ENCODE measurements around the gene FOXP1.

FOXP1 gene

DNA sequence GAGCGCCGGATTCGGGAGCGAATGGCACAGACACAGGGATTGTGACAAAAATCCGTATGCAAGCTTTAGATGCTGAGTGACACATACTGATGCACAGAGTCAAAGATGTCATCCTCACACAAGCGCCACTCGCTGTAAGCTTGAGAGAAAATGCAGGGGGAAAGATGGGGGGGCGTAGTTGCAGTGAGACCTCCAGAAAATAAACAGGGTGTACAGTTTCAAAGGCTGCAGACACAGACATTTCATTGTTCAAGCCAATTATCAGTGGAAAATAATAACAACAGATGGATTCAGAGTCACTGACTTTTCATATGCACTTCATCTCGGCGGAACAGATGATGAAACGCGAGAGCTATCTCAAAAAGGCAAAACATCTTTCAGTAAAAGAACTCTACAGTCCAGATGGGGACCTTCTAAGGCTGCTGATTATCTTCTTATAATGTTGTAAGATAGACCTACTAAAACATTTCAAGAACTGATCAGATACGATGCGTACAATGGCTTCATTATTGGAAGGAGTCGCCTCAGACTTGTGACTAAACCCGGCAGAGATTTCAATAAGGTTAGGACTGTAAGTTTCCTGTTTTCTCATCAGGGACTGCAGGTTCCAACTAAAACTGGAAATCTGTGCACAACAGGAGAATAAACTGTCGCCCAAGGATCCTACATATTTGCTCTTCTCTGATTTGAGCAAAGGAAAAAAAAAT lies 275.4 kb downstream of the FOXP1 start:
- DNase-seq (ENCODE audit: low read depth in 2 of 2) = no peak

DNA sequence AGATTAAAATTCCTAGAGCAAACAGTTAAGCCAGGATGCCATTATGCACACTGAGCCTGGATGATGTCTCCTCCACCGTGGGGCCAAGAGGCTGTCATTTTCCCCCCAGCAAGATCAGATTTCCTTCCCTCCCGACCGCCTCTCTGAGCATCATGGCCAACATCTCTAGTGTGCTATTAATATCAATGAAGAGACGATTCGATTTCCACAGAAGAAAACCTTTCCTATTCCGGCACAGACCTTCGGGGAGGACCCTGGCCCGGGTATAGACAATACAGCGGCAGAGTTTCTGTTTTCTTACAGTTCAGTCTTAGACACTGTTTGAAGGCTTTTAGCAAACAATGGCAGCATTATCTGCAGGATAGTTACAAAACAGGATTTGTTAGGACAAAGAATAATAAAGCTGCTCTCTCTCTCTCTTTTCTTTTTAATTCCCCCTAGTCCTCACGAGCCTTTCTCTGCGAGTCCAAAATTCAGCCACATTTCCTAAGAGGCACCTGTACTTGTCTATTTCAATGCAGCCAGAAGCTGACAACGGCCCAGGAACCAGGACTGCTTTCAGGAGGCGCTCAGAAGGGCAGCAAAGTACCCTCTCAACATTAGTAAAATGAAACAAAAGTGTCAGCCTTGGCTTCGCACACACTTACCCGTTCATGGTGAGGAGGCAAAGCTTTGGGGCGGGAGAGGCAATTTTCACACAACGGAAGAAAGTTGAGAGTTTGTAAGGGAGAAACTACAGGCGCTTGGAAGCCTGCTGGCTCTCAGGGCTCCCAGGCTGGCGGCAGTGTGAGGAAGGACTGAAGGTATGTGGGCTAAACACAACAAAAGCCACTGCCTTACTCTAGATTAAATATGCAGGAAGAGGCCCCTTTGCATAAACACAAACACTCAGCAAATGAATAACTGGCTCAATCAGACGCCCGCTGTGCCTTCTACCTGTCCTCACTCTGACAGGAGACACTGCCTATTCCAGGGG lies 278.0 kb downstream of the FOXP1 start:
- DNase-seq (ENCODE audit: low read depth in 2 of 2) = no peak

DNA sequence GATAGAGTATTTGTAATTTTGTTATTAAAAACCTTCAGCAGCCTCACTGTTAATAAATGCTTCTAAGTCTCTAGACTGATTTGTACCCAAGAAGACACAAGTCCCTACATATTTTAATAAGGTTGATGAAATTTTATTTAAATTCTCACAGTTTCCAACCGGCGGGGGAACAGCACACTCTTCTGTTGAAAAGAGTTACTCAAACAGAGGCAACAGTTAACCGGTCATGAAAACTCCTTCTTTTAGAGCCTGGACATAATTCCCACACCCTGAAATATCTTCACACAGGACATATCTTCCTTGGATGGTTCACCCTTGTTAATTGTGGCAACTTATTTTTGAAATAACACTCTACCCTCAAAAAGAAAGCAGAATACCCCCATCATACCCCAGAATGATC lies 278.8 kb downstream of the FOXP1 start:
- DNase-seq (ENCODE audit: low read depth in 2 of 2) = no peak

DNA sequence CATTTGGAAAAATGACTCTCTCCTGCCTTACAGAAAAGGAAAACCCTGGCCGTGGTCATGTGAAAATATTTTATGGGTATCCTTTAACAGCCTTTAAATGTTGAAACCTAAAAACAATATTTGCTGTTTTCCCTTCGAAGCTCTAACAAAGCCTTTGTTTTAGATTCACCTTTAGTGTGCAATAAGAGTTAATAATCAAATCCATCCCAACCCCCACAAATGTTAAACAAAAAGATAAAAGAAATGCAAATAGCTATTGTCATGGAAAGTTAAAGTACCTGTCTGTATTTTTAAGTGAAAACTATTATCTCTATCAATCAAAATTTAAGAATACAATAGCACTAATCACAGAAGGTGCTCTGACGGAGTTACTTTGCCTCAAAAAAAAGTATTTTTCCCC lies 279.3 kb downstream of the FOXP1 start:
- DNase-seq (ENCODE audit: low read depth in 2 of 2) = no peak

DNA sequence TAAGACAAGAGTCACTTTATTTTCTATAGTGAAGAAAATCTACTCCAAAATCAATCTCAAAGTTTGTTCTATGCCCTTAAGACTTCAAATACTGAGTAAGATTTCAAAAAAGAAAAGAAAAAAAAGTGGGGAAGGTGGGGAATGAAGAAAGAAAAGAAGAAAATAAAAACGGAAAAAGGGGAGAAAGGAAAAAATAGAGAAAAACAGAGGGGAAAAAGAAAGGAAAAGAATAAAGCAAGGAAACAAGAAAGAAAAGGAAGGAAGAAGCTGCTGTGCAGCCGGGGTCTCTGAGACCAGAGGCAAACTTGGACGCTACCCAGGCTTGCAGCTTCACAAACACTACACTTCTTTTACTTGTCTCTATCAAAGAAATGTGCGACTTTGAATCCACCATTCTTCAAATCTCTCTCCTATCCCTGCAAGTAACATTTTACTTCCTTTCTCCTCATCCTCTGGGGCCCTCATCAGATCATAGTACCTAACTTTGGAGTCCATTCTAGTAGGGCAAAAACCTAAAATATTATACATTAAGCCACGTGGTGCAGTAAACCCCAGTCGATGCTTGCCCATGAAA lies 279.8 kb downstream of the FOXP1 start:
- no peak for DNase-seq (ENCODE audit: low read depth in 2 of 2)

DNA sequence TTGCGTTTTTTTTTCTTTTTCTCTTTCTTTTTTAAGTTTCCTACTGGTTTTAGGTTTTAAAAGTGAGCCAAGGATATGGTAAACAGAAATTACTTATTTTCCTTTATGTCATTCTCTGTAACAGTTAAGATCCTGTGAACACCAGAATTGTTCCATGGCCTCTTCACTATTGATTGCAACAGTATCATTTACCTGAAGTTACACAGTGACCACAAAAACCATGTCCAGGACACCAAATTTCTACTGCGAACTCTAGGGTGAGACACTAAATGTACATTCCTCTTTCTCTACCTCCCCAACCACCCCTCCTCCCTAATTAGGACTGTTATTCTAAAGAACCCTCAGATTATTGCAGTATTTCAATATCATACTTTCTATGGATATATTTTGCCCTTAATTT lies 280.9 kb downstream of the FOXP1 start:
- no peak for DNase-seq (ENCODE audit: low read depth in 2 of 2)

DNA sequence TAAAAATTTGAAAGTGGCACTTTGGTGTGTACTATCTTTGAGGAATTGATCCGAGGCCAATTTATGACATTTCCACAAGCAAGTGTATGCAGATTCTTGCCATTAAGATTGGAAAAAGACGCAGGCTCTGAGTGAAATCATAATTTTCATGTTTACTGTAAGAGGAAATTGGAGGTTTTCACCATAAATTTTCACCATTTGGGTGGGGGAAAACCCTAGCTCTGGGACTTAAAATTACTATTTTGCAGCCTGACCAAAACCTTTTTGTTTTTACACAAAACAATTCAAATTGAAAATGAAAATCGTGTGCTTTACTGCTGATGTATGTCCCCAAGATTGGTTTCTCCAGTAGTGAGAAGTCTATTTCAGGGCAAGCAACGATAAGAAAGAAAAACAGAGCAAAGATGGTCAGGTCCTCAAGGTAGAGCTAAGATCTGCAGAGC lies 282.6 kb downstream of the FOXP1 start:
- DNase-seq (ENCODE audit: low read depth in 2 of 2) = no peak

DNA sequence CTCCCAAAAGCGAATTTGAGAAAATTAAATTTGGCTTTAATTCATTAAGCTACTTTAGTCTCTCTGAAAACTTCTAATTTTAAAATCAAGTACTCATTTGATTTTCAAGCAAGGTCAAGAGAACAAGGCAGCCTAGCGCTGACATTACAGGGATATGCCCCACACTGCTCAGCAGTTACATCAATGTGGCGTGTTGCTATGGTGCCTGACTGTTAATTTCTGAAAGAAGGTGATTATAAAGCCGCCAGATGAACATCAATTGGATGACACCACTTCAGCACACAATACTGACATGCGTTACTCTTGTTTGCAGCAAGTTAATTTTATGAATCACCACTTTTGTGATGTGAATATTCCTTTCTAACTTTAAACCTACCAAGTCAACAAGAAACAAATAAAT lies 284.4 kb downstream of the FOXP1 start:
- DNase-seq (ENCODE audit: low read depth in 2 of 2) = peak in 1 of 2 donors; percentile 23

DNA sequence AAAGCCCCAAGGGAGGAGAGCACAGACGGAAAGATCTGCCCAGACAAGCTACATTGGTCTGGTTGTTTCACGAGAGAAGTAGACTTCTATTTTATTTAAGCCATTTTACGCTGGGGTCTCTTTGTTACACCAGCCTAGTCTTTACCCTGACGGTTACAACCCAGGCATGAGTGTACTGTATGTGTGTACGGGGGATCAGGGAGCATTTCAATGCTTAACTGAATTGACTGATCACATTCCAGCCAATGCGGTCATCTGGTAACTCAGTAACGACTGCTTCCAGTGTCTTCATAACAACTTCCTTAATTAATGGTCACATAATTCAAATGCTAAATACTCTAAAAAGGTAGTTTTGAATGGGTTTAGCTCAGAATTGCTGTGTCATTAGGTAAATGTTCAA lies 288.6 kb downstream of the FOXP1 start:
- no peak for DNase-seq (ENCODE audit: low read depth in 2 of 2)

DNA sequence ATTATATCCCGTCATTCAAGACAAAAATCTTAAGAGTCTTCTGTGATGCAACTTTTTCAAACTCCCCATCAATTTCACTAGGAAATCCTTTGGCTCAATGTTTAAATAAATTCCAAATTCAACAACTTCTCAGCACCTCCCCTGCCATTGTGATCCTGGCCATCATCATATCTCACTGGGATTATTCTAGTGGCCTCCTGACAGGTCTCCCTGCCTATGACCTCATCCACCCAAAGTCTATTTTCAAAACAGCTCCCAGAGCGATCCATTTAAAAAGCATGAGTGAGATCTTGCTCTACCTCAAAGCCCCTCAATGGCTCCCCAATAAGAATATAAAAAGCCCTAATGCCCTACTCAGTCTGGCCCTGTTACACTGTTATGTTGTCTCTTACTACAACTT lies 293.2 kb downstream of the FOXP1 start:
- DNase-seq (ENCODE audit: low read depth in 2 of 2) = no peak

DNA sequence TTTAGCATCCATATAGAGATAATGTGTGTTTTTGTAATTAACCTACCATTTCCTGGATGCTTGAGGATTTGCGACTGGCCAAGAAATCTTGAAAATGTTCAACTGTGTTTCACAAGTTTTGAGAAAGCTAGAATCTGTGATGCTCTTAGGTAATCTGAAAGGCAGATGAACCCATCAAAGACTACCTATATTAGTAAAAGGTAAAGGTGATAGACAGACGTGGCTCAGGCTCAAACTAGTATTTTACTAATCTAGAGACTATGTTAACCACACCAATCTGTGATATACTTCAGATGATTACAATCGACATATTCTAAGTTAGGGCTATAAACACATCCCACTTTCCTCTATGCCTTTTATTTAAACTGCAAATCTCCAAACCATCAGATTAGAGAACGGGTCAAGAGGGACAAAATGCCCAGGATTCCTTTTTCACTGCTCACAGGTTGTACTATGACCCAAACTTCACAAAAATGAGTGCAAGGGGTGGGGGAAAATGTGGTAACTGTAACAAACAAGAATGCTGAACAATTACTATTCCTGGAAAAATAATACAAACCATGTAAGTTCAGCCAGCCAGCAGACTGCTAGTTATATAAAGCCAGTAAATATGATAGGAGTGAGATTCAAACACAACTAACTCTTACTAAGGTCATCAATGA lies 295.1 kb downstream of the FOXP1 start:
- no peak for DNase-seq (ENCODE audit: low read depth in 2 of 2)

DNA sequence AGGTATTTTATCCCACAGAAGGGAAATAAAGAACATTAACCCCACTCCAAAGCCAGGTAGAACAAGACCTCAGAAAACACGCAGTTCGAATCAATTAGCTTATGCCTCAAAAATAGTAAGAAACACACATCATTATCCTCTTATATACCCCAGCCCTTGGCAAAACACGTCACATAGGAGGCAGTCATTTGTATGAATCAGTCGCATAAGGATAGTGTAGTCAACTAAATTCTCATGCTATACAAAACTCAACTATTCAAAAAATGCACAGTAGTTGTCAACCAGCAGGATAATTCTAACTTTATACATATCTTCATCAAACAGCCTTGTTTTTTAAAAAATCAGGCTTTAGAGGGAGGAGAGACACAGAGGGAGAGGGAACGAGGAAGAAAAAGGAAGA lies 298.4 kb downstream of the FOXP1 start:
- DNase-seq (ENCODE audit: low read depth in 2 of 2) = no peak

DNA sequence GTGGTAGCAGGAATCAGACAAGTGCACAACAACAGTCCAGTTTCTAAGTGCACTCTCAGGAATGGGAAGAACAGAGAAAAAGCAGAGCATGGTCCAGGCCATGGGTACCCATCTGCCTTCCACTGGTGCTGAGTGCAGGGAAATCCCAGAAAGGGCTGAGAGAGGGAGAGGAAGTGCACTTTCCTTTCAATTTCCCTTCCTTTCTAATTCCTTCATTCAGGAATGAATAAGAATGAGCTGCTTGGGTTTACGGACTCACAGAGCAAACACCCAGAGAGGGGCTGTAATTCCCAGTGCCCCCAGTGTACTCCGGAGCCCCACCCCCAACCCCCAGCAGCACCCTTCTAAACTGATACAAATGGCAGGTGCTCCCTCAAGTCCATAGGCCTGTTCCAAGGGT lies 300.6 kb downstream of the FOXP1 start:
- no peak for DNase-seq (ENCODE audit: low read depth in 2 of 2)

DNA sequence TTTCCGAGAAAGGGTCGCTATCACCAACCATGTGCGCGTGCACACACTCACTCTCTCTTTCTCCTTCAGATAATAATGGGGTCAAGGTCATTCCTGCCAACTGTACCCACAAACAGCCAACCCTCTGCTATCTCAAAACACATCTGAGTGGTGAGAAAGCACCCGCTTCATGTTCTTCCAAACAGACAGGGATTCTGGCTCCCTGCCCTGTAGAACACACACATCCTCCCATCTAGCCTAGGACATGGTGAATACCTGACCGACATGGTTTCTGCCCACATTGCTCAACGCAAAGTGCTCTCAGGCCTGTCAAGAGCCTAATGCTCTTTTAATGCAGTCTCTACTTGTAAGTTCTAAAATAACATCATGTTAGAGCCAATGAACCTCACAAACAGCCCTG lies 302.2 kb downstream of the FOXP1 start:
- DNase-seq (ENCODE audit: low read depth in 2 of 2) = no peak

DNA sequence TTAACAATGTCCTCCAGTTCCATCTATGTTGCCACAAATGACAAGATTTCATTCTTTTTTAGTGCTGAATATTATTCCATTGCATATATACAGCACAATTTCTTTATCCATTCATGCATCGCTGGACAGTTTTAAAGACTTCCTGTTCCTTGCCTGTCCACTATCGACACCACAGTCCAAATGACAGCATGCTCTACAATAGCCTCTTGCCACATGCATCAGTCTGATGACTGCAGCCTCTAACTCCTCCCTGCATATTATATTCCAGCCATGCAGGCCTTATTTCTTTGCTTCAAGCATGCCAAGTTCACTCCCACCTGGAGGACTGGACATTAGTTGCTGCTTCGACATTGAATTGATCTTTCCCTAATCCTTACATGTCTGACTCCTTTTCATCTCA lies 306.2 kb downstream of the FOXP1 start:
- DNase-seq (ENCODE audit: low read depth in 2 of 2) = no peak

DNA sequence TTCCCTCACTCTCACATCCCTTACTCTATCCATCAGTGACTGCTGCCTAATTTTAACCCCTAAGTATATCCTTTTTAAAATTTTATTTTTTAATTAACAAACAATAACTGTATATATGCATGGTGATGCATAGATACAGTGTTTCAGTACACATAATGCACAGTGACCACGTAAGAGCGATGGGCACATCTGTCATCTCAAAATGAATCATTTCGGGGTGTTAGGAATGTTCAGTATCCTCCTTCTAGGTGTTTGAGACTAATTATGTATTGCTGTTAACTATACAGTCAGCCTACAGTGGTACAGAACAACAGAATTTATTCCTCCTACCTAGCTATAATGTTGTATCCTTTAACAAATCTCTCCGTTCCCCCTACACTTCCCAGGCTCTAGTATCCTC lies 307.0 kb downstream of the FOXP1 start:
- DNase-seq (ENCODE audit: low read depth in 2 of 2) = no peak

DNA sequence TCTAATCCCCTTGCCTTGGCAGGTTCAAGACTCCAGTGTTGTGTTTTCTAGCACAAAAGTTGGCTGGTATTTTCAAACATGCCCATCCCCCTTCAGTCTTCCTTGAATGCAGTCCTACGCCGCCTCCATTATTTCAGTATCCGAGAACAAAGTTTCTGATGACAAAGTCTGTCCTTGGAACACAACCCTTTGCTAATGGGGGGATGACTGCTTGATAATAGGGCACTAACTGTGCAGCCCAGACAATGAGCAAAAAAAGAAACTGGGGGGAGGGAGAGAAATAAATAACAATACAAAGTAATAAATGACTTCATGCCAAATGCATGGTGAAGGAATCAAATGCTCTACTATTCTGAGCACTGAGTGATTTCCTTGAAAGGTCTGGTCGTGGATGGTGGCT lies 310.1 kb downstream of the FOXP1 start:
- DNase-seq (ENCODE audit: low read depth in 2 of 2) = no peak

DNA sequence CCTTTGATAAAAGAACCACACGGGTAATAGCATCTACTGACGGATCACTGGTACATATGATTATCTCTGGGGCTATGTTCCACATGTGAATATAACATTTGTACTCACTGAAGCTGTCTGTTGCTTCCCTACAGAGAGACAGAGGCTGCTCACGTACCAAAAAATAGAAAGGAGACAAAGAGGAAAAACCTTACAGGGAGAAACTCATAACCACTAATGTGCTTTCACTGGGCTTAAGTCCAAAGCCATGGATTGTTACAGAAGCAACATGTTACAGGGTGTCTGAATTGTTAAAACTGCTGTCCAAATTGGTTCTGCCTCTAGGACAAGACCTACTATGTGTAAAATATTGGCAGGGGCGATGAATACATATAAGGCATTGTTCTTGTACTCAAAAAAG lies 311.9 kb downstream of the FOXP1 start:
- DNase-seq (ENCODE audit: low read depth in 2 of 2) = no peak

DNA sequence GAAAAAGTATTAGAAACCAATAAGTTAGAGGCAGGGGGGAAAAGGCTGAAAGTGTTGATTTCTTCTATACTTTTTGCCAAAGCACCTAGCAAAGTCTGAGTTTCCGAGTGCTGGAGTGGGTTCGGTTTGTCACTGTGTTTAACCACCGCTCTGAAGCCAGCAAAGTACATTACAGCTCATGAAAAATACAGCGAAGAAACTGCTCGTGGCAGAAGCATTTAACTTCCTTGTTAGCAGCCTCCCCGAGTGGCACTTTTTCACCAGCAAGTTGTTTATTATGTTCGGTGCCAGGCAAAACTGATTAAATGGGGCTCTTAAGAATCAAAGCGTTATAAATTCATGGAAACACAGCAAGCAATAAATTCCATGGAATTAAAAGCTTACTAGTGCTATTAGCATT lies 313.6 kb downstream of the FOXP1 start:
- peak in 1 of 2 donors; percentile 5 for DNase-seq (ENCODE audit: low read depth in 2 of 2)

DNA sequence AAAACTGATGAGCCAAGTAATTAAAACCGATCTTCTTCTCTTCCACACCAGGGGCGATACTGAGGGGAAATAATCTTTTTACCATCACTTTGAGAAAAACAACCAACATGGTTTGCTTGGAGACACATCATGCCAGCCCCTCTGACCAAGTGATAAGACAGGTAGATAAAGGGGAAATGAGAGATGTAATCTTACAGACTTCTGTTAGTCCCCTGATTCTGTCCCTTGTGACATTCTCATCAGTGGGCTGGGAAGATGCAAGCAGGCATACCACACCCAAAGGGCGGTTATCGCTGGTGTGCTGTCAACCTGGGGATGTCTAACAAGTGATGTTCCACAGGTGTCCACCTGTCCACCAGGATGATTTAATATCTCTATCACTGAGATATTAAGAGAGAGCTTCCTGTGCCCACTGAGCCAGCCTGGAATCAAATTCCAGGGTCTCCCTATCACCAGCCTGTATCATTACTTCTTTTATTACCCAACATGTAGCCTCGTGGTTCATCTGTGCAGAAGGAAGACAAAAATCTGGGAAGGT lies 315.0 kb downstream of the FOXP1 start:
- no peak for DNase-seq (ENCODE audit: low read depth in 2 of 2)

DNA sequence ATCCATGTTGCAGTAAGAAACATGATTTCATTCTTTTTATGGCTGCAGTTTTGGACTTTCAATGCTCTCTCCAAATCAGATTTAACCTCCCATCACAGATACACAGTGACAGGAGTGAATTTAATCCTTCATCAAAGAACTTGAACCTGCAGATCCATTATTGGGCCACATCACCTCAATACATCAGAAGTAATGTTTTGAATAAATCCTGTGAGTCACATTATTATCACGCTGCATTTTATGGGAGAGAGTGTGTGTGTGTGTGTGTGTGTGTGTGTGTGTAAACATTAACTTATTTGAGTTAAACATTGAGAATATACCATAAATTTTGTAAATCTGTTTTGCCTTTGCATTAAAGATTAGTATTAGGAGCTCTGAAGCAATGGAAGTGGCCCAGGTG lies 316.7 kb downstream of the FOXP1 start:
- DNase-seq (ENCODE audit: low read depth in 2 of 2) = no peak

DNA sequence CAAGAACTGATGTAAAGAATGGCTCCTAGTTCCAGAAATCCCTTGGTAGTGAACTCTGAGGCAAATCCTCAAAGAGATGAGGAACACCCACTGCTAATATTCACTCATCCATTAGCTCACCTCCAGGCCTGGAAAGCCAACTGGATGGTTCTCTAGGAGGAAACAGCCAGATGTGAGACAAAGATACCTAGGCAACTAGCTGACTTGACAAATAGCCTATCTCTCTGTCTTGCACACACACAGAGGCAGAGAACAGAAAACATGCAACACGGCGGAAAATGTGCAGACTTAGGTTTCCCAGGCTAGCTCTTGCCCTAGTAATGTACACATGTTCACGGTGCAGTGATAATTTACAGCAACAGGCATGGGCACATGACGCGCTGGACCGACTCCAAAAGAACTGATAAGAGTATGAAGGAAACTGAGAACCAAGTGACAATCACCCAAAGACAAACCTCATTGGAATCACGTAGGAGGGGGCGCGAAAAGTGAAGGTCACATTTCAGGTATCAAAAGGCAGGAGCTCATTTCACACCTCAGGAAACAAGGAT lies 318.1 kb downstream of the FOXP1 start:
- no peak for DNase-seq (ENCODE audit: low read depth in 2 of 2)

Measured in stimulated activated CD8-positive, alpha-beta memory T cell treated with anti-CD3 and anti-CD28 coated beads, Interleukin-7, amount 100 ng/mL, for 4 hours (primary cell).